T-cell (primary cell): ENCODE data around the gene FKBP14. TPM values are rescaled to one million over a fixed set of nuclear protein-coding genes. Genes with fewer than 3 reads are reported as not detected.

Experiments used
- ATAC-seq, 4 experiments: fragments of 200-7000 bp in 3 of 4; fragments of 150-1000 bp in 1 of 4; cut with Tn5 transposase; replicated peaks in 1 of 4; 1 replicate in 3 of 4; 2 replicates in 1 of 4; pipeline ENCODE4 v1.10.0; 2021; ENCODE audit warnings: moderate library complexity in 3 of 4, mild to moderate bottlenecking in 2 of 4, moderate number of reproducible peaks in 1 of 4
- CTCF ChIA-PET, 2 donors: fragments of 300-600 bp; sonication (Branson Sonifier 250); formaldehyde crosslinking; loops; one replicate each; lab custom pipeline; 2022; ENCODE audit warnings: antibody characterized with exemption in 2 of 2; lab: Charles Lee
- POLR2A ChIA-PET, 2 donors: fragments of 300-600 bp; sonication (Branson Sonifier 250); formaldehyde crosslinking; loops; one replicate each; lab custom pipeline; 2022; ENCODE audit warnings: antibody characterized with exemption in 2 of 2; lab: Charles Lee
- DNase-seq, 35 experiments: peaks; one replicate each; pipeline versions ENCODE4 v3.0.0 to v3.0.0-alpha.2; 2013 to 2023
- H3K27ac ChIP-seq: one replicate; pipeline ENCODE4 v1.5.1; 2013; ENCODE audit warnings: low read length
- H3K27me3 ChIP-seq, 2 experiments: replicated peaks in 1 of 2; 1 replicate in 1 of 2; 2 replicates in 1 of 2; pipeline versions ENCODE4 v1.6.1 to v1.7.0; 2013; ENCODE audit warnings: low read length in 1 of 2, mixed read lengths in 1 of 2; ENCODE audit not compliant: control insufficient read depth in 2 of 2, insufficient read depth in 2 of 2; ENCODE audit errors: extremely low read depth in 1 of 2
- H3K36me3 ChIP-seq, 2 donors: 1 replicate in 1 of 2; 2 replicates in 1 of 2; pipeline versions ENCODE4 v1.6.1 to v1.7.0; 2013; ENCODE audit warnings: low read length in 1 of 2; ENCODE audit not compliant: control insufficient read depth in 2 of 2, insufficient read depth in 1 of 2; ENCODE audit errors: extremely low read depth in 1 of 2
- H3K4me1 ChIP-seq, 2 experiments: 1 replicate in 1 of 2; 2 replicates in 1 of 2; pipeline versions ENCODE4 v1.6.1 to v1.7.0; 2013; ENCODE audit warnings: low read length in 2 of 2, mixed read lengths in 1 of 2; ENCODE audit not compliant: insufficient read depth in 2 of 2, control insufficient read depth in 1 of 2; ENCODE audit errors: extremely low read depth in 1 of 2
- H3K4me3 ChIP-seq, 2 donors: 1 replicate in 1 of 2; 2 replicates in 1 of 2; pipeline versions ENCODE4 v1.5.1 to v1.7.0; 2013; ENCODE audit warnings: mild to moderate bottlenecking in 2 of 2, low read length in 1 of 2, moderate library complexity in 1 of 2; ENCODE audit not compliant: control insufficient read depth in 1 of 2; ENCODE audit errors: extremely low read depth in 1 of 2
- H3K9me3 ChIP-seq: 2 replicates; pipeline ENCODE4 v1.7.0; 2013
- H3K27ac Mint-ChIP-seq, 2 donors: one replicate each; pipeline ENCODE4 v1.8.0; 2020 to 2021; ENCODE audit warnings: mild to moderate bottlenecking in 2 of 2, mixed read lengths in 2 of 2
- H3K27me3 Mint-ChIP-seq, 2 donors: one replicate each; pipeline ENCODE4 v1.8.0; 2021 to 2022; ENCODE audit warnings: mixed read lengths in 2 of 2
- H3K36me3 Mint-ChIP-seq: one replicate; pipeline ENCODE4 v1.8.0; 2021; ENCODE audit warnings: mixed read lengths
- H3K4me1 Mint-ChIP-seq, 3 donors: one replicate each; pipeline ENCODE4 v1.8.0; 2020 to 2022; ENCODE audit warnings: mixed read lengths in 3 of 3, mild to moderate bottlenecking in 1 of 3
- H3K4me3 Mint-ChIP-seq, 3 donors: one replicate each; pipeline ENCODE4 v1.8.0; 2020 to 2022; ENCODE audit warnings: mild to moderate bottlenecking in 3 of 3, mixed read lengths in 3 of 3, moderate library complexity in 3 of 3
- H3K9me3 Mint-ChIP-seq, 3 donors: one replicate each; pipeline ENCODE4 v1.8.0; 2020 to 2022; ENCODE audit warnings: mixed read lengths in 3 of 3
- WGBS: methylation state at CpG from one replicate; pipeline ENCODE4 v1.1.5; 2013; ENCODE audit warnings: missing lambda C conversion rate; ENCODE audit not compliant: insufficient coverage; 5-methylcytosine and 5-hydroxymethylcytosine counted together
- total RNA-seq, 35 experiments: library from RNA in 6 of 35; stranded (reverse) in 6 of 35; fragments of 120-200 nt in 1 of 35; gene quantifications; one replicate each; pipeline versions ENCODE4 v1.2.1 to v1.2.4 and lab custom pipeline; 2013 to 2026

Gene FKBP14
- total RNA-seq, 5 donors from 2014 or later (not counting 1 experiment from before 2014, with no cell fraction given): 4.2 to 5.0 (median 4.5) TPM

DNA sequence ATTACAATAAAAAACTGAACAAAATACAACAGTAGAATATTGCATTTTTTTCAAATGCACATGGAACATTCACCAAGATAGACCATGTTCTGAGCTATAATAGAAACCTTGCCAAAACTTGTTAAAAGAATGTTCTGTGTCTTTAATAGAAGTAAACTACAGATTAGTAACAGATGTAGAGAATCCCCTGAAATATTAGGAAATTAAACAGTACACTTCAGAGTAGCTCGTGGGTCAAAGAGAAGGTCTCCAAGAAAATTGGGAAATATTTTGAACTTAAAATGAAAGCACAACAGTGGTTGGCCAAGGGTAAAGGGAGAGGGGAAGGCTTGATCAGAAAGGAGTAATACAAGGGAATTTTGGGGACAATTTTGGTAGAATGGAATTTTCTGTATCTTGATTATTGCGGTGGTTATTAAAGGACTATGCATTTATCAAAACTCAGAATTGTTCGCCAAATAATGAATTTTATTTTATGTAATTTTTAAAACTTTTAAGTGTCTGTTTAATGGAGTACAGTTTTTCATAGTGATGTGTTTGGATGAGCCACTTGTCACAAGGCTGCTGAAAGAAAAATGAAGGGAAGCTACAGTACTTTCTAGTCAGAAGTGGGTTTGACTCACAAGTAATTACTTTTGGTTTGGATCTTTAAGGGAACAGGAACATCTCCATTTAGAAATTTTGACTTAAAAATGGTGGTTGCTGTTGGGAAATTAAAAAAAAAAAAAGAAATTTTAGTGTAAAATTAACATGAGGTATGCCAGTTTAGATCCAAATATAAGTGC is 11.9 kb upstream of the FKBP14 start:
- no peak for DNase-seq
- peaks cover 0 to 5% of the 10 kb centered on the region in 2 experiments for H3K4me1 ChIP-seq
- H3K4me3 ChIP-seq: no peak overlapping the region
- no peaks in the 10 kb centered on the region for H3K9me3 Mint-ChIP-seq
- no peaks in the 10 kb centered on the region for H3K9me3 ChIP-seq
- ChIA-PET CTCF (interaction anchor here in 1 of 2 donors (0.6 kb wide), 1 partner anchor 10 kb away, joined by 3 read pairs; no protein-coding TSS in a partner anchor), POLR2A (interaction anchor here in 1 of 2 donors (0.7 kb wide), 1 partner anchor 10 kb away, joined by 4 read pairs; no protein-coding TSS in a partner anchor)
- no peak for ATAC-seq
- no peak overlapping the region for H3K27ac ChIP-seq
- H3K36me3 Mint-ChIP-seq: peaks cover 11% of the 10 kb centered on the region
- peaks cover 18 to 37% (median 20%) of the 10 kb centered on the region in 3 donors for H3K4me1 Mint-ChIP-seq
- WGBS: no CpG with 5 or more reads among the region's 3 CpGs
- H3K27ac Mint-ChIP-seq: no peak overlapping the region
- no peaks in the 10 kb centered on the region for H3K27me3 Mint-ChIP-seq
- H3K27me3 ChIP-seq: no peaks in the 10 kb centered on the region
- H3K36me3 ChIP-seq: no peaks in the 10 kb centered on the region
- H3K4me3 Mint-ChIP-seq: no peak overlapping the region

DNA sequence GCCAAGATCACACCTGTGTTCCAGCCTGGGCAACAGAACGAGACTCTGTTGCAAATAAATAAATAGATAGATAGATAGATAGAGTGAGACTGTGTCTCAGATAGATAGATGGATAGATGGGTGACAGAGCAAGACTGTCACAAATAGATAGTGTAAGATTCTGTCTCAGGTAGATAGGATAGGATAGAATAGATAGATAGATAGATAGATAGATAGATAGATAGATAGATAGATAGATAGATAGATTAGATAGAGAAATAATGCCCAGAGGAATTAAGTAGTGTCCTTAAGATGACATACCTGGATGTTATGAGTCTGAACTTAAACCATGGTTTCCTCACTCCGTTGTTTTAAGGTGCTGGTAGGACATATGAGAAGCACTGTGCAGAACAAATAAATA is 9.7 kb upstream of the FKBP14 start:
- H3K36me3 Mint-ChIP-seq: peaks cover 11% of the 10 kb centered on the region
- no peaks in the 10 kb centered on the region for H3K27me3 ChIP-seq
- WGBS: 73% methylated on average over 2 of the region's 2 CpGs
- no peaks in the 10 kb centered on the region for H3K27me3 Mint-ChIP-seq
- no peaks in the 10 kb centered on the region for H3K36me3 ChIP-seq
- no peak overlapping the region for H3K4me3 ChIP-seq
- no peaks in the 10 kb centered on the region for H3K9me3 ChIP-seq
- POLR2A ChIA-PET: interaction anchor here in 1 of 2 donors (0.5 kb wide), 1 partner anchor 280 kb away, joined by 4 read pairs; no protein-coding TSS in a partner anchor
- H3K9me3 Mint-ChIP-seq: no peaks in the 10 kb centered on the region
- H3K4me1 Mint-ChIP-seq: peaks cover 19 to 29% (median 24%) of the 10 kb centered on the region in 3 donors
- DNase-seq (no peak), ATAC-seq (no peak)
- H3K4me1 ChIP-seq: peaks cover 0 to 5% of the 10 kb centered on the region in 2 experiments
- no peak overlapping the region for H3K27ac ChIP-seq
- no peak overlapping the region for H3K27ac Mint-ChIP-seq
- CTCF ChIA-PET: interaction anchor here in 1 of 2 donors (0.6 kb wide), 1 partner anchor 276 kb away, joined by 4 read pairs; no protein-coding TSS in a partner anchor
- H3K4me3 Mint-ChIP-seq: no peak overlapping the region

DNA sequence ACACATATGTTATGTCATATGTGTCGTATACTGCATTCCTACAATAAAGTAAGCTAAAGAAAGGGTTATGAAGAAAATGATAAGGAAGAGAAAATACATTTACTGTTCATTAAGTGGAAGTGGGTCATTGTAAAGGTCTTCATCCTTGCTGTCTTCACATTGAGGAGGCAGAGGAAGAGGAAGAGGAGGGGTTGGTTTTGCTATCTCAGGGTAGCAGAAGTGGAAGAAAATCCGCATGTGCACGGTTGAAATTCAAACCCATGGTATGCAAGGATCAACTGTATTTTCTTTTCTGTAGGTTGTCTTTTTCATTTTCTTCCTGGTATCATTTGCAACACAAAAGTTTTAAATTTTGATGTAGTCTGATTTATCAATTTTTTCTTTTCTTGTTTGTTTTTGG is 8.0 kb upstream of the FKBP14 start:
- POLR2A ChIA-PET: no interaction called here
- DNase-seq: no peak
- H3K36me3 ChIP-seq: no peaks in the 10 kb centered on the region
- Mint-ChIP-seq H3K9me3 (no peaks in the 10 kb centered on the region), H3K4me3 (no peak overlapping the region), H3K4me1 (peaks cover 8 to 14% (median 13%) of the 10 kb centered on the region in 3 donors), H3K27ac (no peak overlapping the region), H3K27me3 (no peaks in the 10 kb centered on the region), H3K36me3 (peaks cover 11% of the 10 kb centered on the region)
- peaks cover 4% of the 10 kb centered on the region in 2 experiments for H3K4me1 ChIP-seq
- ATAC-seq: no peak
- no peak overlapping the region for H3K27ac ChIP-seq
- 100% methylated on average over 2 of the region's 3 CpGs for WGBS
- H3K4me3 ChIP-seq: no peak overlapping the region
- CTCF ChIA-PET: interaction anchor here (0.6 to 0.9 kb wide), 2 partner anchors 27 to 951 kb away, joined by 3 to 5 read pairs; no protein-coding TSS in a partner anchor
- no peaks in the 10 kb centered on the region for H3K27me3 ChIP-seq
- H3K9me3 ChIP-seq: no peaks in the 10 kb centered on the region

DNA sequence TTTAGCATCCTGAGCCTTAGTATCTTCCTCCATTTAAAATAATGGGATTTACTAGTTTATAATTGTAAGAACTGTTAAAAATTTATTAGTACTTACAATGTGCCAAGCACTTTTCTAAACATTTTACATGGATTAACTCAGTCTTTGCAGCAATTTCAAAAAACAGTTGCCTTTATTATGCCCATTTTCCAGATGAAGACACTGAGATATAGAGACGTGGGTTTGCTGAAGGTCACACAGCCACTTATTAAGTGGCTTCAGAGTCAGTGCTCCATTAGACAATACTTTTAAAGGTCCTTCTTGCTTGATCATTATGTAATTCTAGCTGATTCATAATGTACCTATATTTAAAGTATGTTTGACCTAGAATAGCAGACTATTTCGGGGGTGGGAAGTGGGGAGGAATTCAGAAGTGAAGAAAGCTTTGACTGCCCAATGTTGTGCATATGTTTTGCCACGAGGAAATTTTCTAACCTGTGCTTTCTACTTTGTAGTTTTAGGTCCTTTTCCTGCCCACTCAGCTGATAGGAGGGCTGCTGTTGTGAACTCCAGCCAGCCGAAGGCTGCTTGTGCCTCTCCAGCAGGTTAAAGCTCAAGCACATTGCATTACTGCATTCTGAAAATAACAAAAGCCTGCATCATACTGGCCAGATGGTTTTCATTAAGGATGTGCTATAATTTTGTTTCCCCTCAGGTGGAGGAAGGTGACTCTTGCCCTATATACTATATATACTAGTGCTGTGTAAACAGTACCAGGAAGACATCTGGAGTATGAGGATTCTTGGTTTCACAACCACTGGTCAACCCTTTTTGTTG is 6.0 kb upstream of the FKBP14 start:
- POLR2A ChIA-PET: no interaction called here
- no peaks in the 10 kb centered on the region for H3K27me3 ChIP-seq
- Mint-ChIP-seq H3K27me3 (no peaks in the 10 kb centered on the region), H3K4me1 (peaks cover 9 to 12% (median 10%) of the 10 kb centered on the region in 3 donors), H3K36me3 (peaks cover 11% of the 10 kb centered on the region), H3K27ac (peak overlapping the region in 1 of 2 donors; percentile 13), H3K9me3 (no peaks in the 10 kb centered on the region), H3K4me3 (no peak overlapping the region)
- no peak for ATAC-seq
- no peaks in the 10 kb centered on the region for H3K9me3 ChIP-seq
- CTCF ChIA-PET: interaction anchor here in 1 of 2 donors (0.8 to 1.6 kb wide), 2 partner anchors 29 to 44 kb away, joined by 3 to 6 read pairs; no protein-coding TSS in a partner anchor
- H3K4me3 ChIP-seq: no peak overlapping the region
- no peak overlapping the region for H3K27ac ChIP-seq
- DNase-seq: no peak
- H3K4me1 ChIP-seq: peaks cover 9% of the 10 kb centered on the region in 2 experiments
- no CpG with 5 or more reads among the region's 4 CpGs for WGBS
- H3K36me3 ChIP-seq: no peaks in the 10 kb centered on the region

DNA sequence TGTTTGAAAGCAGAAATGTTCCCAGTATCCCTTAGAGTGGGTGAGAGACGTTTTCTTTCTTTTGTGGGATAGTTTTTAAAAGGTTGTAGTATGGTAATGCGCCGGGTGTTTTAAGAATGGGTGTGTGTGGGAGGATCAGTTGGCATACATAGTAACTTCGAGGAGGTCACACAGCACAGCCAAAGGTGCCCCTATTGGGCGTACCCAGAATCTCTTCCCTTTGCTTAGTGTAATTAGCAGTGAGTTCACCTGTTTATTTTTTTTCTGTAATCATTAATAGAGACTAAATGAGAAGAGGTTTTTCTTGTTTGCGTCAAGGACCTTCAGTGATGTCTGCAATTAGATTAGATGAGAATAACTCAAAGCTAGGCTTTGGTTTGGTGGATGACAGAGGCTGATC is 3.2 kb upstream of the FKBP14 start:
- peak in 6 of 35 experiments; percentile 6 to 32 (median 8) for DNase-seq

More for the DNA sequence above, 3.2 kb upstream of the FKBP14 start:
- H3K9me3 ChIP-seq: no peaks in the 10 kb centered on the region
- H3K4me3 Mint-ChIP-seq: no peak overlapping the region
- H3K27ac ChIP-seq: no peak overlapping the region
- peaks cover 6% of the 10 kb centered on the region for H3K36me3 Mint-ChIP-seq
- H3K27ac Mint-ChIP-seq: peak overlapping the region in 1 of 2 donors; percentile 67
- no peaks in the 10 kb centered on the region for H3K36me3 ChIP-seq
- no peaks in the 10 kb centered on the region for H3K27me3 ChIP-seq
- H3K4me1 Mint-ChIP-seq: peaks cover 28 to 32% (median 28%) of the 10 kb centered on the region in 3 donors
- no peaks in the 10 kb centered on the region for H3K9me3 Mint-ChIP-seq
- no peaks in the 10 kb centered on the region for H3K27me3 Mint-ChIP-seq
- peaks cover 9 to 17% of the 10 kb centered on the region in 2 experiments for H3K4me1 ChIP-seq
- POLR2A ChIA-PET: interaction anchor here (0.6 kb wide), 2 partner anchors 11 to 32 kb away, joined by 3 read pairs; no protein-coding TSS in a partner anchor
- CTCF ChIA-PET: interaction anchor here in 1 of 2 donors (1.4 kb wide), 1 partner anchor 32 kb away, joined by 9 read pairs; no protein-coding TSS in a partner anchor
- no peak overlapping the region for H3K4me3 ChIP-seq
- WGBS: 17% methylated on average over 2 of the region's 6 CpGs
- no peak for ATAC-seq
